Measurements from ENCODE around the gene ZNF592. TPM values are rescaled to one million over a fixed set of nuclear protein-coding genes. Genes with fewer than 3 reads are reported as not detected.

ZNF592 gene
- total and polyA plus RNA-seq, 9 of the 15 experiments (the other 6 are each of a cell fraction or from before 2014, with no cell fraction given): 0.88 to 23.8 (median 7.4) TPM

- TF ChIP-seq CTCF (IDR thresholded peaks at IDR 0.05 in 2 of 3, conservative IDR thresholded peaks at IDR 0.05 in 1 of 3; ENCODE audit: insufficient read depth in 2 of 3, low read depth in 1 of 3, low read length in 3 of 3) (no peak), ZNF316 (IDR thresholded peaks at IDR 0.05) (peak; percentile 14; the same call in 1 of the 2 replicates), FOXO4 (CRISPR knock-in tag; IDR thresholded peaks at IDR 0.05) (0 out of 2 replicates have a peak, but pooled peaks have one; percentile 62), ZEB2 (IDR thresholded peaks at IDR 0.05) (peak; percentile 87), ELK1 (CRISPR knock-in tag; IDR thresholded peaks at IDR 0.05) (no peak), BACH1 (tag; IDR thresholded peaks at IDR 0.05) (no peak), HOMEZ (CRISPR knock-in tag; IDR thresholded peaks at IDR 0.05) (peak; percentile 42; the same call in 1 of the 2 replicates), HNRNPL (IDR thresholded peaks at IDR 0.05; ENCODE audit: low read depth, low read length) (peak; percentile 100), ZNF589 (CRISPR knock-in tag; IDR thresholded peaks at IDR 0.05; ENCODE audit: low read depth) (no peak), TAF9B (IDR thresholded peaks at IDR 0.05; ENCODE audit: partially characterized antibody) (peak; percentile 81), CEBPZ (IDR thresholded peaks at IDR 0.05; ENCODE audit: borderline replicate concordance, low read depth, low read length) (no peak), PHB (CRISPR knock-in tag; IDR thresholded peaks at IDR 0.05) (no peak), RAD51 (IDR thresholded peaks at IDR 0.05; ENCODE audit: borderline replicate concordance, low read depth) (no peak), FOSL1 (tag; conservative IDR thresholded peaks at IDR 0.05) (peak; percentile 42; the same call in 1 of the 2 replicates), TSC22D4 (tag; IDR thresholded peaks at IDR 0.05) (no peak), NR2C1 (IDR thresholded peaks at IDR 0.05) (peak; percentile 99), NR2C1 (tag; IDR thresholded peaks at IDR 0.05) (peak; percentile 100), ZNF133 (CRISPR knock-in tag; IDR thresholded peaks at IDR 0.05) (no peak), HDAC6 (IDR thresholded peaks at IDR 0.05; ENCODE audit: low read depth, low read length) (no peak)
Measured at GRCh38 chr15:84716036-84716732, 32.2 kb upstream of the ZNF592 start, which contains the start of gene SEC11A (continued).

All from K562 (cell line).